ENCODE measurements around the gene IL32. TPM values are rescaled to one million over a fixed set of nuclear protein-coding genes. Genes with fewer than 3 reads are reported as not detected.

The IL32 gene
- total RNA-seq, 2 experiments from 2014 or later = 2,973 to 3,212 TPM

GRCh38 chr16:3092501-3092941 is 27.1 kb downstream of the IL32 start:
- ChIA-PET POLR2A (no interaction called here), CTCF (interaction anchor here (0.9 to 2.4 kb wide), 5 partner anchors 9 to 42 kb away, joined by 3 to 11 read pairs (median 3); partner anchors contain the start of gene ZNF213)
- Mint-ChIP-seq H3K4me1 (peaks cover 60% of the 10 kb centered on the region), H3K36me3 (ENCODE audit: low read depth) (no peaks in the 10 kb centered on the region), H3K27ac (no peak overlapping the region), H3K9me3 (no peaks in the 10 kb centered on the region), H3K27me3 (no peaks in the 10 kb centered on the region), H3K4me3 (no peak overlapping the region)
- no peak for DNase-seq

GRCh38 chr16:3094289-3095027 is 29.0 kb downstream of the IL32 start:
- Mint-ChIP-seq H3K4me1 (peaks cover 62% of the 10 kb centered on the region), H3K4me3 (no peak overlapping the region), H3K27me3 (no peaks in the 10 kb centered on the region), H3K36me3 (ENCODE audit: low read depth) (no peaks in the 10 kb centered on the region), H3K9me3 (no peaks in the 10 kb centered on the region), H3K27ac (peak overlapping the region; percentile 11)
- CTCF ChIA-PET = interaction anchor here (0.8 to 5.1 kb wide), 6 partner anchors 8 to 38 kb away, joined by 3 to 38 read pairs (median 4); no protein-coding TSS in a partner anchor
- DNase-seq = peak; percentile 64
- POLR2A ChIA-PET = interaction anchor here (0.7 kb wide), 1 partner anchor 20 kb away, joined by 5 read pairs; no protein-coding TSS in a partner anchor

- peaks cover 68% of the 10 kb centered on the region for H3K4me1 Mint-ChIP-seq
- CTCF ChIA-PET = interaction anchor here (0.6 to 6.2 kb wide), 21 partner anchors 7 to 70 kb away, joined by 3 to 38 read pairs (median 5); partner anchors contain the start of gene IL32
- POLR2A ChIA-PET = interaction anchor here (1.4 kb wide), 1 partner anchor 30 kb away, joined by 3 read pairs; the partner anchor contains the start of gene IL32
- peak overlapping the region; percentile 80 for H3K27ac Mint-ChIP-seq
- H3K4me3 Mint-ChIP-seq = peak overlapping the region; percentile 32
- H3K9me3 Mint-ChIP-seq = no peaks in the 10 kb centered on the region
- H3K36me3 Mint-ChIP-seq (ENCODE audit: low read depth) = no peaks in the 10 kb centered on the region
- H3K27me3 Mint-ChIP-seq = no peaks in the 10 kb centered on the region
- DNase-seq = peak; percentile 74
Observed at GRCh38 chr16:3095869-3096268, 30.4 kb downstream of the IL32 start.

- Mint-ChIP-seq H3K4me3 (no peak overlapping the region), H3K36me3 (ENCODE audit: low read depth) (no peaks in the 10 kb centered on the region), H3K27ac (no peak overlapping the region), H3K9me3 (no peaks in the 10 kb centered on the region), H3K27me3 (no peaks in the 10 kb centered on the region), H3K4me1 (peaks cover 68% of the 10 kb centered on the region)
- no peak for DNase-seq
- ChIA-PET CTCF (interaction anchor here (0.6 to 6.2 kb wide), 17 partner anchors 7 to 69 kb away, joined by 3 to 38 read pairs (median 5); partner anchors contain the start of gene IL32), POLR2A (interaction anchor here (0.7 to 1.4 kb wide), 3 partner anchors 21 to 31 kb away, joined by 3 read pairs; partner anchors contain the start of gene IL32)
Observed at GRCh38 chr16:3096362-3096761, 30.9 kb downstream of the IL32 start.

GRCh38 chr16:3097266-3097665 is 31.8 kb downstream of the IL32 start:
- no peak overlapping the region for H3K27ac Mint-ChIP-seq
- no peaks in the 10 kb centered on the region for H3K27me3 Mint-ChIP-seq
- ChIA-PET CTCF (interaction anchor here (0.9 to 6.2 kb wide), 11 partner anchors 8 to 47 kb away, joined by 3 to 38 read pairs (median 5); partner anchors contain the start of genes IL32 and ZNF213), POLR2A (interaction anchor here (1.0 to 1.4 kb wide), 2 partner anchors 26 to 32 kb away, joined by 3 read pairs; partner anchors contain the start of gene IL32)
- no peak overlapping the region for H3K4me3 Mint-ChIP-seq
- no peaks in the 10 kb centered on the region for H3K9me3 Mint-ChIP-seq
- no peak for DNase-seq
- H3K4me1 Mint-ChIP-seq = peaks cover 67% of the 10 kb centered on the region
- no peaks in the 10 kb centered on the region for H3K36me3 Mint-ChIP-seq (ENCODE audit: low read depth)

- H3K36me3 Mint-ChIP-seq (ENCODE audit: low read depth) = no peaks in the 10 kb centered on the region
- H3K9me3 Mint-ChIP-seq = no peaks in the 10 kb centered on the region
- CTCF ChIA-PET = interaction anchor here (1.1 to 6.2 kb wide), 6 partner anchors 8 to 40 kb away, joined by 3 to 38 read pairs (median 11); partner anchors contain the start of gene ZNF213
- H3K27ac Mint-ChIP-seq = peak within 1 kb of the TSS; percentile 91
- peaks cover 76% of the 10 kb centered on the region for H3K4me1 Mint-ChIP-seq
- no peaks in the 10 kb centered on the region for H3K27me3 Mint-ChIP-seq
- DNase-seq = no peak
- peak within 1 kb of the TSS; percentile 84 for H3K4me3 Mint-ChIP-seq
- POLR2A ChIA-PET = interaction anchor here (1.2 kb wide), 1 partner anchor 60 kb away, joined by 3 read pairs; no protein-coding TSS in a partner anchor
Observed at GRCh38 chr16:3098459-3099394, 33.3 kb downstream of the IL32 start, which contains the start of gene ZSCAN10. Gene ZSCAN10, minus strand, starts transcription at chr16:3099294. Its CDS starts 6,357 bp downstream, at chr16:3092937.

- no peak overlapping the region for H3K27ac Mint-ChIP-seq
- H3K4me1 Mint-ChIP-seq = peaks cover 73% of the 10 kb centered on the region
- POLR2A ChIA-PET = no interaction called here
- H3K9me3 Mint-ChIP-seq = no peaks in the 10 kb centered on the region
- H3K4me3 Mint-ChIP-seq = no peak overlapping the region
- H3K27me3 Mint-ChIP-seq = no peaks in the 10 kb centered on the region
- CTCF ChIA-PET = interaction anchor here (2.0 to 6.2 kb wide), 6 partner anchors 10 to 40 kb away, joined by 7 to 38 read pairs (median 12); no protein-coding TSS in a partner anchor
- no peak for DNase-seq
- H3K36me3 Mint-ChIP-seq (ENCODE audit: low read depth) = no peaks in the 10 kb centered on the region
Observed at GRCh38 chr16:3099395-3099731, 33.9 kb downstream of the IL32 start.

GRCh38 chr16:3099732-3100499 is 34.5 kb downstream of the IL32 start:
- H3K4me3 Mint-ChIP-seq = peak overlapping the region; percentile 84

GRCh38 chr16:3101018-3101840 is 35.8 kb downstream of the IL32 start:
- POLR2A ChIA-PET = interaction anchor here (1.3 kb wide), 1 partner anchor 28 kb away, joined by 3 read pairs; no protein-coding TSS in a partner anchor
- peaks cover 71% of the 10 kb centered on the region for H3K4me1 Mint-ChIP-seq
- peak; percentile 73 for DNase-seq
- H3K4me3 Mint-ChIP-seq = peak overlapping the region; percentile 66
- CTCF ChIA-PET = interaction anchor here (0.5 to 6.2 kb wide), 19 partner anchors 8 to 689 kb away, joined by 3 to 38 read pairs (median 5); partner anchors contain the start of genes IL32, PKMYT1 and ZNF213
- H3K27ac Mint-ChIP-seq = peak overlapping the region; percentile 87
- no peaks in the 10 kb centered on the region for H3K9me3 Mint-ChIP-seq
- no peaks in the 10 kb centered on the region for H3K27me3 Mint-ChIP-seq
- H3K36me3 Mint-ChIP-seq (ENCODE audit: low read depth) = no peaks in the 10 kb centered on the region

More at GRCh38 chr16:3099732-3100499, 34.5 kb downstream of the IL32 start:
- Mint-ChIP-seq H3K27ac (peak overlapping the region; percentile 91), H3K27me3 (no peaks in the 10 kb centered on the region), H3K36me3 (ENCODE audit: low read depth) (no peaks in the 10 kb centered on the region), H3K4me1 (peaks cover 71% of the 10 kb centered on the region), H3K9me3 (no peaks in the 10 kb centered on the region)
- ChIA-PET POLR2A (interaction anchor here (0.6 to 1.3 kb wide), 2 partner anchors 25 to 30 kb away, joined by 3 read pairs; no protein-coding TSS in a partner anchor), CTCF (interaction anchor here (1.1 to 6.2 kb wide), 7 partner anchors 11 to 41 kb away, joined by 3 to 38 read pairs (median 9); no protein-coding TSS in a partner anchor)
- peak; percentile 94 for DNase-seq

- H3K27me3 Mint-ChIP-seq = no peaks in the 10 kb centered on the region
- peak overlapping the region; percentile 66 for H3K4me3 Mint-ChIP-seq
- CTCF ChIA-PET = interaction anchor here (0.6 to 3.6 kb wide), 12 partner anchors 8 to 250 kb away, joined by 3 to 20 read pairs (median 4); partner anchors contain the start of genes IL32 and ZNF213
- POLR2A ChIA-PET = no interaction called here
- peak; percentile 61 for DNase-seq
- H3K27ac Mint-ChIP-seq = peak overlapping the region; percentile 87
- no peaks in the 10 kb centered on the region for H3K9me3 Mint-ChIP-seq
- H3K36me3 Mint-ChIP-seq (ENCODE audit: low read depth) = no peaks in the 10 kb centered on the region
- H3K4me1 Mint-ChIP-seq = peaks cover 69% of the 10 kb centered on the region
Observed at GRCh38 chr16:3101841-3102470, 36.5 kb downstream of the IL32 start.
